GM12891 (cell line): ENCODE measurements around the gene RPA3.

Source experiments
- PAX5 ChIP-seq: IDR thresholded peaks from 2 replicates; pipeline ENCODE4 v1.6.1; 2011; ENCODE audit warnings: low read length, moderate library complexity, mild to moderate bottlenecking; ENCODE audit not compliant: insufficient read depth, severe bottlenecking
- POLR2A ChIP-seq: IDR thresholded peaks from 2 replicates; pipeline ENCODE4 v1.6.1; 2011; ENCODE audit warnings: low read depth, low read length, control low read depth
- POLR2AphosphoS5 ChIP-seq: IDR thresholded peaks from 2 replicates; pipeline ENCODE4 v1.6.1; 2011; ENCODE audit warnings: low read depth, low read length, control low read depth
- POU2F2 ChIP-seq: IDR thresholded peaks from 2 replicates; pipeline ENCODE4 v1.6.1; 2011; ENCODE audit warnings: low read depth, mild to moderate bottlenecking, control low read depth, low read length, moderate library complexity
- TAF1 ChIP-seq: IDR thresholded peaks from 2 replicates; pipeline ENCODE4 v1.6.1; 2011; ENCODE audit warnings: low read depth, low read length, control low read depth

DNA sequence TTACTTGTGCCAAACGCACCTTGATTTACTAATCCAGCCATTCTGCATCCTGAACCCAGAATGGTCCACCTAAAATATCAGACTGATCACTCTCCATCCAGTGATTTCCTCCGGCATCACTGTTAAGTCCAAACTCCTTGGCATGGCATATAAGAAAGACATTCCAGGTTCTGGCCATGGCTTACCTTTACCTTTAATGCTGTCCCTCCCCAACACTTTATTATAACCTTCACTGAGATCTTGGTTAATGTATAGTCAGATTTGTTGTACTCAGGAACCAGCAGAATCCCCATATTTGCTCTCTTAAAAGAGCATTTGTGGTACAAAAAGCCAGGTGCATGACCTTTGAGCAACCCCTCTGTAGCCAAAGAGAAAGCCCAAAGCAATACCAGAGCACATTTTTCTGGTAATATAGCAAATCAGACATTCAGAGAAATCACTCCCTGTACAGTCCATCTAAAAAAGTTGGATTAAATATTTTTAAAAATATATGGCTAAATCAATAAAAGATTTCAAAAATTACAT is 67.7 kb downstream of the RPA3 start:
- TF ChIP-seq POLR2AphosphoS5 = no peak
- TF ChIP-seq POLR2A = no peak
- TF ChIP-seq TAF1 = no peak
- TF ChIP-seq PAX5 = no peak
- TF ChIP-seq POU2F2 = no peak
